DLD1 (cell line): ENCODE data around the gene RNF151.
"Not testable (repeated sequence)": the region's sequence is repeated elsewhere in the genome, so short reads cannot be mapped to it uniquely, and the experiment has no call there.

Source experiments
- in situ Hi-C: cut with HindIII; loops from 2 replicates; pipeline ENCODE4 v1.10.0; 2017; ENCODE audit warnings: low sequenced_read_pairs

RNF151 gene

GRCh38 chr16:1966460-1966859 is at the start of gene RNF151:
Gene RNF151, plus strand, starts transcription at chr16:1966856. Its CDS starts 26 bp downstream, at chr16:1966882.
- in situ Hi-C loops: no loop called here

DNA sequence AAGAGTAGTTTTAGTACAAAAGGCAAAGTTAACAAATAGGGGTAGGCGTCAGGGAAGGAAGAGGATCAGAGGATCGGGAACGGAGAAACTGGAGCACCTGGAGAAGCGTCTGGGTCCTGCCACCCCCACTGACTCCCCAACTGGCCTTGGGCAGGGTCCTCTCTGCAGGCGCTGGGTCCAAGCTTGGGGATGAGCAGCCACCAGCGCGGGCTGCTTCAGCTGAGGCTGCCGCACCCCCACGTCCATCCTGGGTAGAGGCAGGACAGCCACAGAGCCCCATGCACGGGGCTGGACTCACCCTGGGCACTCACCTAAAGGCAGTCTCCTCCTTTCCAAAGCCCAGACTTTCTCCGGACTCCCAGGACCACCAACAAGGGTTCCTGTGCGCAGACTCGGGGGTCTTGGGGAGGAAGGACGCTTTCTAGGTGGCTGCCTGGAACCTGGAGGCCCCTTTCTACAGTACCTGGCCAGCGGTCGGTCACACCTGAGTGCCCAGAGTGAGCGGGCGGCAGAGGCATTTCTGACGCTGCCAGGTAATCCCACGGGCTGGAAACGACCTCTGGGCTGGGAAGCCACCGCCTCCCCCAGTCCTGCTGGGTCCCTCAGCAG is 49.5 kb upstream of the RNF151 start:
- in situ Hi-C loops: no loop called here

DNA sequence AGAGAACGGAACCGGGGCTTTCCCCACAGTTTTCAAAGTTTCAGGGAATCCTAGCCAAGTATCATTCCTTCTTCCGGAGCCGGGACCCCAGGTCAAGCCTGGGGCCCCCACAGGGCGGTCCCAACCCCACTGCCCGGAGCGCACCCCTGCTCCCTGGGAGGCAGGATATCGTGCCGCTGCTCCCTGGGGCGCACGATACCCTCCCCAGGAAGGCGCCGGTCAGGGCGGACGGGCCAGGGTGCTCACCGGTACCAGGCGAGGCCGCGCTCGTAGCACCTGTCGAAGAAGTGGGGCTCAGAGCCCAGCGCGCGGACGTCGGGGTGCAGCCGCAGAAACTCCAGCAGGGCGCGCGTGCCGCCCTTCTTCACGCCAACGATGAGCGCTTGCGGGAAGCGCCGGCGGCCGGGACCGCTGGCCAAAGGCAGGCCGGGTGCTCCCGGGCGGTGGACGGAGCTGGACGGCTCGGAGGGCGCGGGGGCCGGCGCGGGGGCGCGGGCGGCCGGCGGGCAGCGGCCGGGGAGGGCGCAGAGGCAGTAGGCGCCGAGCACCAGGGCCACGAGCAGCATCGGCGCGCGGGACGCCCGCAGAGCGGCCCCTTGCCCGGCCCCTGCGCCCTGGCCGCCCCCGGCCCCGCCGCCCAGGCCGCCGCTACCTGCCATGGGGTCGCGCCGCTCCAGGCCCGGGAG is 48.8 kb upstream of the RNF151 start:
- in situ Hi-C loops: no loop called here

- in situ Hi-C loops: no loop called here
Measured at GRCh38 chr16:1918351-1919326, 48.0 kb upstream of the RNF151 start, which contains the start of gene HS3ST6. Gene HS3ST6, minus strand, starts transcription at chr16:1918415. Its CDS starts 92 bp downstream, at chr16:1918323.

DNA sequence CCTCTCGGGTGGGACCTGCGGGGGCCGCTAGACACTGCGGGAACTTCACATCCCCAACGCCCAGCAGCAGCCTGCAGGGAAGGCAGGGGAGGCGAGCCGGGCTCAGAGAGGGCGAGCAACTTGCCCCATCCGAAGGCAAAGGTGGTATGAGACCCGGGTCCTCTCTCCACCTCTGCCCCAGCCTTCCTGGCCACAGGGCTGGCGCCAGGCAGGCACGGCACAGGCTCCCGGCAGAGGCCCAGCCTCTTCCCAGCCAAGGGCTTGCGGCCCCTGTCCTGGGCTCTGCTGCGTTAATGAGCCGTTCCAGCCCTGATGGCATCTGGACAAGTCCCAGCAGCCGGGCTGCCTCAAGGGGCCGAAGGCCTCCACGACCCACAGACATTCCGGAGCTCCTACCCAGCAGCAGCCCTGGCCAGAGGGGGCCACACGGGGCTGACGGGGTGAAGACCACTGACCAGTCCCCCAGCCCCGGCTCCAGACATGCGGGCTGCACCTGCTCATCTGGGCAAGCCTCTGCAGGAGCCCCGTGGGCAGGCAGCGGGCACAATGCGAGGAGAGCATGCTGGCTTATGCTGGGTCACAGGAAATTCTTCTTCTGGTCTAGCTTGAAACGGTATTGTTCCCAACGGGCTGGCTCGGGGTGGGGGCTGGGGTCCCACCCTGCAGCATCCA is 47.2 kb upstream of the RNF151 start:
- in situ Hi-C loops: no loop called here

GRCh38 chr16:1920122-1920521 is 46.5 kb upstream of the RNF151 start:
- in situ Hi-C loops: not testable (repeated sequence)

GRCh38 chr16:1920727-1921171 is 45.9 kb upstream of the RNF151 start:
- in situ Hi-C loops: no loop called here

- in situ Hi-C loops: no loop called here
Measured at GRCh38 chr16:1922357-1922756, 44.3 kb upstream of the RNF151 start.

GRCh38 chr16:1923299-1924034 is 43.2 kb upstream of the RNF151 start:
- in situ Hi-C loops: no loop called here

- in situ Hi-C loops: no loop called here
Measured at GRCh38 chr16:1924095-1924494, 42.6 kb upstream of the RNF151 start.

DNA sequence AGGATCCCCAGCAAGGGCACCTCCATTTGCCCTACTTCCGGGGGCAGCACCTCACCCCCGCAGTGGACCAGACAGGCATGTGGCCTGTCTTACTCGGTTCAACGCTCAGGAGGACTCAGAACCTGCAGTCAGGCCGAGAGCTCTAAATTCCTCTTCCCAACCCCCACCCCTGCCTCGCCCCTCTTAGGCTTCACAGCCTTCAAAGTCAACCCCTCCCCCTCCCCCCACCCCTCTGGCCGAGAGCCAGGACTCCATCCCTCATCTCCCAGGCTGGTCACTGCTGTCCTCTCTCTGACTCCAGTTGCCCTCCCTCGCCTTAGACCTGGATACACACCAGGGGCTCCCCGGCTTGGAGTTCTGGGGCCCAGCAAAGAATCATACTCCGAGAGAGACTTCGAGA is 40.4 kb upstream of the RNF151 start:
- in situ Hi-C loops: no loop called here

- in situ Hi-C loops: no loop called here
Measured at GRCh38 chr16:1929105-1929504, 37.6 kb upstream of the RNF151 start.

DNA sequence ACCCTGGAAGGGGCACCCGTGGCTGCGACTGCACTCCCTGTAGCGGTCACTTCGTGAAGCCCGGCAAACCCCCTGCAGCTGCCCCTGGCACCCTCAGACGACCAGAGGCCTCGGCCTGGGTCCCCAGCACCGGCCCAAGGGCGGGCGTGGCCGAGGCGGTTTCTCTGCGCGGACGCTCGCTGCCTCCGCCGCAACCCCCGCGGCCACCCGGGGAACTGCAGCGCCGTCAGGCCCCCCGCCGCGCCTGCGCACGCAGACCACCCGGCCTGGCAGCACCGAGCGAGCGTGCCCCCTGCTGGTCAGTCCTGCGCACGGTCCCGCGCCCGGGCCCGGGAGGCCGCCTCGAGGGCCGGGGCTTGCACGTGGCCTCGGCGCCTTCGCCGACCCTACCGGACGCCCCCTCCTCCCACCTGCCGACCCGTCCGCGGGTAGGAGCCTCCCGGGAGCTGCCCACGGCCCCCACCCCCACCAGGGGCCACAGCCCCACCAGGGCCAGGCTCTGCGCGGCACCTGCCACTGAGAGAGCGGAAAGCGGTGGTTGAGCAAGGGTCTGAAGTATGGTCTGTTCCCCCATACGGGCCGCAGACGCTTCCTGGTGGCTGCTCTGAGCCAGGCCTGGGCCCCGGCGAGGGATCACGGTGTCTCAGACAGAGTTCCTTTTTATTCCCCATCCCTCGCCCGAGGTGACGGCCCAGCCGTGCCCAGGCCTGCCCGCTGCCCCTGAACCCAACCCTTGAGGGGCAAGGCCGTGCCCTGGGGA is 36.9 kb upstream of the RNF151 start:
- in situ Hi-C loops: no loop called here

DNA sequence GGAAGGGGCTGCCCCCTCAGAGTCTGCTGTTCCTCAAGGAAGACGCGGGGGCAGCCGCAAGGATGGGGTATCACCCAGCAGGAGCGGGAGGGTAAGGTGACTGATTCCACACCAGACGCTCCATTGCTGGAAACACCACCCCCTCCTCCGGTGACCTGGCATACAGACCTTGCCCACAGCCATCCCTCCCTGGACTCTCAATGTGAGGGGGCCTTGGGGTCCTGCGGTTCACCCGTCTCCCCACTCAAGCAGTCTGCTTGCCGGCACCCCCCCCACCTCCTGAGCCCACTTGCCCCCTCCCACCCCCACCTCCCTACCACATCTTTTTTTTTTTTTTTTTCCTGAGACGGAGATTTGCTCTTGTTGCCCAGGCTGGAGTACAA is 36.3 kb upstream of the RNF151 start:
- in situ Hi-C loops: no loop called here

DNA sequence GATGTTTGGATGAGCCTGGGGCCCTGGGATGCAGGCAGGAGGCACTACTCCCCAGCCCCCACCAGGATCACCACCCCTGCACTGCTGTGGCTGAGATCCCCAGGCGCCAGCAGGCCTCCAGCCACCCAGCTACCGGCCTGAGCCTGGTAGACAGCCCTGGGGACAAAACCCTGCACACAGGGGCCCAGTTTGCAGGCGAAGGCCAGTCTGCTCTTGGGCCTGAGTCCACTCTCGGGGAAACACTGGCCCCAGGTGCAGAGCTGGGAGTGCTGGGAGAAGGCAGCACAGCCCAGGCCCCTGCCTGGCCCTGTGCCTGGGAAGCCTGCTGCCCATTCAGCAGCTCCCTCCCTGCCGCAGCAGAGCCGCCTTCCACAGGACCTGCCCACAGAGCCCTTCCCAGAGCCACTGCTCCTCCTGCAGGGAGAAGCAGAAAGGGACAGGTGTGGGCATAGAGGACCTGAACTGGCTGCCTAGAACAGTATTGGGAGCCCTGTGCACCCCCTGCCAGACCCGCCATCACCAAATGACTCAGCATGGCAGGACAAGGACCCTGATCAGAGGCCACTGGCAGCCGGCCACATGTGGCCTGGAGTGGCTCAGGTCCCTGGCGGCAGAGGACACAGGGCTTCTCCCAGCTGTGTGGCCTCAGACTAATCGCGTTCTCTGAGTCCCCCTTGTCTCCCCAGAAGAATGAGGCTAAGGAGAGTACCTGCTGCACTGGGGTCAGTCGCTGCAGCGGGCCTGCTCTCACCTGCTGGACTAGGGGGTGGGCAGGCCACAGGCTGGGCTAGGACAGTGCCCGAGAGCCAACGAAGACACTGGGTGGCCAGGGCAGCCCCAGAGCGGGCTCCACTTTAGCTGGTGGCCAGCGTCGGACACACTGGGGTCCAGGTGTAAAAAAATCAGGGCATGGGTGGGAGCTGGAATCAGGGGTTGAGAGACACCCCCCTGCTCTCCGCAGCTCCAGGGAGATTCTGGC is 34.3 kb upstream of the RNF151 start:
- in situ Hi-C loops: no loop called here

DNA sequence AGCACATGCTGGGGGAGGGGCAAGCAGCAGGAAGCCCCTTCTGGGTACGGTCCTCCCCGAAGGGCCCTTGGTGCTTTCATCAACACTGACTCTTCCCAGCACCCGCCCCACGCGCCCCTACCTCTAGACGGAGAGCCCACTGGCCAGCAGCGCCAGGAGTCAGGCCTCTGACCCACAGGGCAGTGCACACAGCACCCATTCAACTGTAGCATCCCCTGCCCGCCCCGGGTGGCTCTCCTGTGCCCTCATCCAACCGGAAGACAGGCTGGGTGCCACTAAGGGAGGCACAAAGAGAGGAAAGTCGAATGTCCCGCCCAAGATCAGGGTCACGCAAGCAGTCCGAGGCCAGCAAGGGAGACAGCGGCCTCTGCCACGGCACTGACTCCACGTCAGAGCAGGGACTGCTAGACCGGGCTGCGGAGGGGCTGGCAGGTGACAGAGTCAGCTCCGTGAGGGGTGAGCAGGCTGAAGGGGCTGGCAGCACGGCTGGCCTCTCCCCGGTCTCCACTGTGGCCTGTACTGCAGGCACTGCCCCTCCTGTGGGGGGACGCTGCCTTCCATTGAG is 33.5 kb upstream of the RNF151 start:
- in situ Hi-C loops: no loop called here

DNA sequence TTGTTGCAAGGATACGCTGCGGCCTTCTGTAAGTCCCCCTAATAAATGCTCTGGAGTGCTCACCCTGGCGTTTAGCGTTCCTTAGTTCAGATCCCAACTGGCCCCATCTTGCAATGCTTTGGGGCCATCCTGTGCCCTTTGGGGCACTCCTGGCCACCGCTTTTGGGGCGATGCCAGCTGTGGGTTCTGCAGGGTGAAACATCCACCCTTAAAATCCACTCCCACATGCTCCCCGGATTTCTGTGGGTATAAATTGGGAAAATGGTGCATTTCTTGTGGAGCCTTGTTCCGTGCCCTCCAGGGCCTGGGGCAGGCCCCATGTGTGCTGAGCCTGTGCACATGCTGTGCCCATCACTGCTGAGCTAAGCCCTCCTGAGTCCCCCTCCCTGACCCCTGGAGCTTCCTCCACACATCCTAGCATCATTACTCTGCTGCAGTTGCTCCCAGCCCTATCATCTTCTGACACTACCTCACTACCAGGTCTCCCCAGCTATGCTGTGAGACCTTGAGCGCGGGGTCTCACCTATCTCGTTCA is 29.6 kb upstream of the RNF151 start:
- in situ Hi-C loops: no loop called here

GRCh38 chr16:1938316-1938715 is 28.3 kb upstream of the RNF151 start:
- in situ Hi-C loops: no loop called here
